KMS-11 (cell line): ENCODE measurements around the gene STIM1.
A peak's percentile ranks its signal among the peaks of the same experiment; 100 is the strongest.
"Not testable (repeated sequence)": the region's sequence is repeated elsewhere in the genome, so short reads cannot be mapped to it uniquely, and the experiment has no call there.

Experiments used
- H2AFZ ChIP-seq: fragments of 200-600 bp; sonication (generic); 2 replicates; pipeline ENCODE4 v1.6.1; 2016; ENCODE audit warnings: antibody characterized with exemption, mixed run types, low read depth
- H3K27ac ChIP-seq: fragments of 200-600 bp; sonication (generic); 2 replicates; pipeline ENCODE4 v1.6.1; 2016; ENCODE audit warnings: mild to moderate bottlenecking, mixed run types
- H3K27me3 ChIP-seq: fragments of 200-600 bp; sonication (generic); 2 replicates; pipeline ENCODE4 v1.6.1; 2017; ENCODE audit warnings: mild to moderate bottlenecking, low read depth, mixed run types, moderate library complexity; ENCODE audit not compliant: insufficient read depth
- H3K36me3 ChIP-seq: fragments of 200-600 bp; sonication (generic); 2 replicates; pipeline ENCODE4 v1.6.1; 2017; ENCODE audit warnings: mild to moderate bottlenecking, mixed run types; ENCODE audit not compliant: insufficient read depth
- H3K4me1 ChIP-seq: fragments of 200-600 bp; sonication (generic); 2 replicates; pipeline ENCODE4 v1.6.1; 2016; ENCODE audit warnings: mild to moderate bottlenecking, low read depth, mixed run types; ENCODE audit not compliant: poor library complexity, severe bottlenecking
- H3K4me2 ChIP-seq: fragments of 200-600 bp; sonication (generic); 2 replicates; pipeline ENCODE4 v1.7.0; 2016; ENCODE audit warnings: mild to moderate bottlenecking, mixed run types
- H3K4me3 ChIP-seq: fragments of 200-600 bp; sonication (generic); IDR thresholded peaks from 2 replicates; pipeline ENCODE4 v1.6.1; 2017; ENCODE audit warnings: low read depth, low read length, mixed read lengths; ENCODE audit not compliant: insufficient read depth
- H3K79me2 ChIP-seq: fragments of 200-600 bp; sonication (generic); 2 replicates; pipeline ENCODE4 v1.6.1; 2016; ENCODE audit warnings: low read depth, mixed run types; ENCODE audit not compliant: insufficient read depth
- H3K9ac ChIP-seq: fragments of 200-600 bp; sonication (generic); 2 replicates; pipeline ENCODE4 v1.6.1; 2016; ENCODE audit warnings: mild to moderate bottlenecking, mixed run types
- H4K20me1 ChIP-seq: fragments of 200-600 bp; sonication (generic); 2 replicates; pipeline ENCODE4 v1.6.1; 2016; ENCODE audit warnings: mild to moderate bottlenecking, mixed run types; ENCODE audit not compliant: insufficient read depth
- CTCF ChIP-seq: fragments of 200-600 bp; sonication (generic); conservative IDR thresholded peaks from 2 replicates; pipeline ENCODE4 v1.6.1; 2017; ENCODE audit warnings: low read depth, mild to moderate bottlenecking, antibody characterized with exemption, low read length, moderate library complexity, mixed read lengths

Gene STIM1

GRCh38 chr11:3894128-3894731, 38.8 kb downstream of the STIM1 start:
- no peaks in the 10 kb centered on the region for H3K4me1 ChIP-seq
- H2AFZ ChIP-seq = no peak overlapping the region
- H4K20me1 ChIP-seq = no peaks in the 10 kb centered on the region
- H3K27ac ChIP-seq = no peak overlapping the region
- H3K4me3 ChIP-seq = no peak overlapping the region
- H3K79me2 ChIP-seq = no peaks in the 10 kb centered on the region
- TF ChIP-seq CTCF = no peak
- no peaks in the 10 kb centered on the region for H3K36me3 ChIP-seq
- no peak overlapping the region for H3K9ac ChIP-seq
- no peak overlapping the region for H3K4me2 ChIP-seq
- H3K27me3 ChIP-seq = no peaks in the 10 kb centered on the region

GRCh38 chr11:3896644-3897043, 41.2 kb downstream of the STIM1 start:
- H3K27ac ChIP-seq = no peak overlapping the region
- no peak overlapping the region for H3K9ac ChIP-seq

GRCh38 chr11:3900230-3900629, 44.8 kb downstream of the STIM1 start:
- not testable (repeated sequence) for H3K4me3 ChIP-seq, H3K9ac ChIP-seq, H3K4me2 ChIP-seq, H3K27me3 ChIP-seq, H2AFZ ChIP-seq, H3K36me3 ChIP-seq, H3K27ac ChIP-seq, H4K20me1 ChIP-seq
- H3K79me2 ChIP-seq = peaks cover 18% of the 10 kb centered on the region; the same call in 1 of the 2 replicates
- H3K4me1 ChIP-seq = peaks cover 32% of the 10 kb centered on the region

More at GRCh38 chr11:3896644-3897043, 41.2 kb downstream of the STIM1 start:
- H3K27me3 ChIP-seq = no peaks in the 10 kb centered on the region
- no peak overlapping the region for H3K4me2 ChIP-seq
- H3K36me3 ChIP-seq = no peaks in the 10 kb centered on the region
- no peak overlapping the region for H2AFZ ChIP-seq
- no peaks in the 10 kb centered on the region for H3K4me1 ChIP-seq
- no peak for TF ChIP-seq CTCF
- H3K4me3 ChIP-seq = no peak overlapping the region
- H3K79me2 ChIP-seq = 0 out of 2 replicates have a peak, but pooled peaks cover 4% of the 10 kb centered on the region
- H4K20me1 ChIP-seq = no peaks in the 10 kb centered on the region

GRCh38 chr11:3901249-3902025, 46.0 kb downstream of the STIM1 start:
- no peak overlapping the region for H3K4me3 ChIP-seq
- peaks cover 44% of the 10 kb centered on the region for H3K4me1 ChIP-seq
- no peak overlapping the region for H3K9ac ChIP-seq
- H3K4me2 ChIP-seq = no peak overlapping the region
- H3K79me2 ChIP-seq = peaks cover 18% of the 10 kb centered on the region; the same call in 1 of the 2 replicates
- H3K27me3 ChIP-seq = no peaks in the 10 kb centered on the region
- H4K20me1 ChIP-seq = 0 out of 2 replicates have a peak, but pooled peaks cover 4% of the 10 kb centered on the region
- H3K27ac ChIP-seq = no peak overlapping the region
- H2AFZ ChIP-seq = no peak overlapping the region
- TF ChIP-seq CTCF = no peak
- H3K36me3 ChIP-seq = no peaks in the 10 kb centered on the region

- no peak for TF ChIP-seq CTCF
- H3K27me3 ChIP-seq = no peaks in the 10 kb centered on the region
- no peak overlapping the region for H2AFZ ChIP-seq
- H3K79me2 ChIP-seq = peaks cover 22% of the 10 kb centered on the region; the same call in 1 of the 2 replicates
- H4K20me1 ChIP-seq = 0 out of 2 replicates have a peak, but pooled peaks cover 4% of the 10 kb centered on the region
- H3K4me2 ChIP-seq = peak overlapping the region; percentile 21; the same call in 1 of the 2 replicates
- H3K4me1 ChIP-seq = peaks cover 52% of the 10 kb centered on the region
- no peak overlapping the region for H3K9ac ChIP-seq
- no peak overlapping the region for H3K4me3 ChIP-seq
- H3K36me3 ChIP-seq = no peaks in the 10 kb centered on the region
- H3K27ac ChIP-seq = no peak overlapping the region
Measured at GRCh38 chr11:3902441-3902840, 47.0 kb downstream of the STIM1 start.
